DMS 273 treated with DMSO at 0.1 percent for 48 hours (cell line): ENCODE results near the gene SBF2.

Experiments
- DNase-seq: peaks from one replicate; lab custom pipeline; 2025; lab: John Stamatoyannopoulos, UW

Gene SBF2

GRCh38 chr11:9773524-9773923 is 520.5 kb downstream of the SBF2 start:
- no peak for DNase-seq

DNA sequence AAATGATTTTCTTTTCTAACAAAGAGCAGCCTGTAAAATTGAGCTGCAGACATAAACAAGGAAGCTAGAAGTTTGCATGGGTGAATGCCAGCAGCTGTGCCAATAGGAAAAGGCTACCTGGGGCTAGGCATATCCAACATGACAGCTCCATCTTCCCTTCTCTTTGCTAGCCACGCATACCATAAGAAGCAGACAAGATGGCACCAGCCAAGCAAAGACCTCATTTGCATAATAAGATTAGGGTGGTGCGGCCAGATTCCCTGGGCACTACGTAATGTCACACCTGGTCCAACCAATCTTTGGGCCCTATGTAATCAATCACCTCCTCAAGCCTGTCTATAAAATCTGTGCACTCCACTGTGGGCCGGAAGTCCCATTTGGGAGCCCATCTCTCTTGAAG is 521.8 kb downstream of the SBF2 start:
- DNase-seq: no peak

DNA sequence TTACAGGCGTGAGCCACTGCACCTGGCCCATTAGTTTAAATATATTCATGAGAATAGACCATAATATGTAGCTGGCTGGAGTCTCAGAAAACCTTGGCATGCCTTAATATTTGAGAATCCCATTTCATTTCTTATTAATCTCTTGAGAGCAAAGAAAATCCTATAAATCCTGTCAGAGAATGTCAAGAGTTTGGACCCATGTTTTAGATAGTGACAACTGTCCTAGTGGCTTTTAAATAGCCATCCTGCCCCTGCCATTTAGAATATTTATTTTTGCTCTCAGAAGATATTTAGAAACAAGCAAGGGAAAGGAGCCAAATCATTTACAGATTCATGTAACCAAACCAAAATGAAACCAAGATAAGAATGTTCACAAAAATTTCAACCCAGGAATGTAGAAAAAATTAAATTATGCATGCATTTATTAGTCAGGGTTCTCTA is 522.9 kb downstream of the SBF2 start:
- DNase-seq: no peak

- no peak for DNase-seq
Measured at GRCh38 chr11:9769621-9770020, 524.4 kb downstream of the SBF2 start.

DNA sequence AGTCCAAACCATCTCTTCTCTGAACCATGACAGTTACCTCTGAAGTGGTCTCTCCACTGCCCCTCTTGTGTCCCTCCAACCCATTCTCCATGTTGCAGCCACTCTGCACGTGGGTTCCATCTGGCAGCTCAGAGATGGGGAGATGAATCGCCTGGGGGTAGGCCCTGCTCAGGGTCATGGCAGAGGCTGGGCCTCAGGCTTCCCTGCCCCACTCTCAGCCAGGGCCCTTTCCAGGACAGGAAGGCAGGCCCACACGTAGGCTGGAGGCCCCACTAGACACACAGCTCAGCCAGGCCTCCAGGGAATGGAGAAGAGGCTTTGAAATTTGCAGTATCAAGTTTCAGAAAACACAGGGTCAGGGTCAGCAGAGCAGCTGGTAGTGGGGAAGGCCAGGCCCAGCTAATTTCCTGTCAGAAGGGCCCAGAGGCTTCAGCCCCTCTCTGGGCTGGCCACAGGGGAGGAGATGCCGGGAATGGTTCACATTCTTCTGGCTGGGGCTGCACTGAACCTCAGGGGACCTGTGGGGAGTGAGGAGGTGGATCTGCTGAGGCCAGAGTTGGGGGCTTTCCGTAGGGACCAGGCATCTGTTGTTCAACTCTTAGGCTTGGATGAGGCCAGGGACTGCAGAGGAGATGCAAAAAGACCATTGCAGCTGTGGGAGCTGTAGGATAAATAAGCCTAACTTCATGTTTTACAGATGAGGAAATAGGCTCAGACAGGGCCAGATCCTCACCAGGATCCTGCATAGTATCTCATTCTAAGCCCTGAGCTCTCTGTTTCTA is 528.5 kb downstream of the SBF2 start:
- no peak for DNase-seq

DNA sequence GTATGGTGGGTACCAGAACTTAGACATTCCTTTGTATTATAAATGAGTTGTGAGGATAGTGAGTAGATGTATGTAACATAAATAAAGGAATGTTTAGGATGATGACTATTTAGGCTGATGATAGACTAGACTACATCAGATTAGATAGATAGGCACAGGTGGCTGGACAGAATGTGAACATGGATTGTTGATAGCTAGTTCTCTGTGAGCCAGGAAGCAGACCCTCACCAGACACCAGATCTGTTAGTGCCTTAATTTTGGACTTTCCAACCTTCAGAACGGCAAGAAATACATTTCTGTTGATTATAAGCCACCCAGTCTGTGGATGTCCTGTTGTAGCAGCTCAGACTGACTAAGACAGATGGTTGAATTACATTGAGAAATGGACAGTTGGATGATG is 530.7 kb downstream of the SBF2 start:
- no peak for DNase-seq

DNA sequence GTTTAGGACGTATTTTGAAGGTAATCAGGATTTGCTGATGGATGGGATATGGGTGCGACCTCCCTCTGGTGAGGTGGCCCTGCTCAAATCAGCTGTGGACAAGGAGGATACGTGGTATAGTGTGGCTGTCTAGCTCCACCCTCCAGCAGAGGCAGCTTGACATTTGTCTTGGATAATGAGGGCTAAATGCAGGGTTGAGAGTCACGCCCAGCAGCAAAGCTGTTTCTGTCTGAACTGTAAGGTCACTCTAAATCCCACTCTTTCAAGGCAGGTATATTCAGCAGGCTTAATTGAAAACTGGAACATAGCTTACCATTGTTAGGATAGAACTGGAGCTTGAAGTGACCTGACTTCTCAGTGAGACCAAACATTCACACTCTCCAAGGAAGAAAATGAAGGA is 531.5 kb downstream of the SBF2 start:
- DNase-seq: no peak

GRCh38 chr11:9761441-9761945 is 532.5 kb downstream of the SBF2 start:
- DNase-seq: no peak

- no peak for DNase-seq
Measured at GRCh38 chr11:9760193-9760575, 533.8 kb downstream of the SBF2 start.

- DNase-seq: peak; percentile 81
Measured at GRCh38 chr11:9759519-9760192, 534.4 kb downstream of the SBF2 start.

- DNase-seq: no peak
Measured at GRCh38 chr11:9758637-9759518, 535.1 kb downstream of the SBF2 start.

DNA sequence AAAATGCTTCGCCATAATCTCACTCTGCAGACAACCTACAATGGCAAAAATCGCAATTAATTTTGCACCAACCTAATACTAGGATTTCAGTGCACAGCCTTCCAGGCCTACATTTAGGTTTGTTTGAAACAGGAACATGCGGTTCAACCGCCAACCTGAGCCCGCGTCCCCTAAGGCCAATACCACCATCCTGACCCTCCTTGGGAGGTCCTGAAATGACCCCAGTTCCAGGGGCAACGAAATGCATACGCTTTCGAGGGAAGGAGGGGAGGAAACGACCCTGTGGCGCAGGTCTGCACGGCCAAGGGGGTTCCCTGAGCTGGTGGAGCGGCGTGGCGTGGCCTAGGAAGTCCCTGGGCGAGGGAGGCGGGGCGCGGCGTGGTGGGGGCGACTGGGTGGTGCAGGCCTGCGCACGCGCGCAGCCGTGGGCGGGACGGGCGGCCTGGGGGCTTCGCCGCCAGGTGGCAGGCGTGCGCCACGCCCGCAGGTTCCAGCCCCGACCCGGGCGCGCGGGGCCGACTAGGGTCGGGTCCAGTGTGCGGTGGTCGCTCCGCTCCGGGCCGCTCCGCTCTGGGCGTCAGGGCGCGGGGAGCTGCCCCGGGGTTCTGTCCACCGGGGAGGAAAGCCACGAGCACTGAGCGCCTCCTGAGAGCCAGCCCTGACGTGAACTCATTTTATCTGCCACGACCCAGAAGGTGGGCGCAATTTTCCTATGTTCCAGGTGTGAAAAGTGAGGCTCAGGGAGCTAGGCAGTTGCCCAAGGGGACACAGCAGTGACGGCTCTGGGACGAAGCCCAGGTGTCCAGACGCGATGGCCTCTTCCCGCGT is 536.0 kb downstream of the SBF2 start:
- DNase-seq: no peak

- no peak for DNase-seq
Measured at GRCh38 chr11:9756878-9757277, 537.1 kb downstream of the SBF2 start.

GRCh38 chr11:9756461-9756860 is 537.6 kb downstream of the SBF2 start:
- no peak for DNase-seq

DNA sequence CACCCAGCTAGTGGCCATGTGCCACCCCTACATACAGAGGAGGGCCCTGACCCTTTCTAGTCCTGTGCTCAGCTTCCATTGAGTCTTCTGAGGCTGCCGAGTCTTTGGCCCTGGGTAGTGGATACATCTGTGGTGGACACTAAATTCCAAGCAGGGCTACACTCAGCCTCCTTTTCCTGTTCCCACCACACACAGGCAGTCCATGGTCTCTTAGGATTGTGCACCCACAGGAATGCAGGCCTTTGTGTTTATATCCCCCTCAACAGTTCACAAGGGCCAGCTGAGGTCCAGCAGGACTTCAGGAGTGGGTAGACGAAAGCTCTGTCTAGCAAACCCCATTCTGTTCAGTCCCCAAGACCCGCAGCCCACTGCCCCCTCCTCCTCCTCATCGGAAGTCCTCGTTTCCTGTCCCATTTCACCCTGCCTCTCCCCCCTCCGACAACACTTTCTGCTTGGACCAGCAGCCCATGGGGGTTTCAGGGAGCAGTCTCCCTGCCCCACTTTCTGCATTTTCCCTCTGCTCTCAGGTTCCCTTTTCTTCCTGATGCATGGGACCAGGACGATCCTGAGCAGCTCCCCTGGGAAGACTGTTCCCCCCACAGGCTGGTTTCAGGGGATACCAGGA is 538.3 kb downstream of the SBF2 start:
- no peak for DNase-seq

DNA sequence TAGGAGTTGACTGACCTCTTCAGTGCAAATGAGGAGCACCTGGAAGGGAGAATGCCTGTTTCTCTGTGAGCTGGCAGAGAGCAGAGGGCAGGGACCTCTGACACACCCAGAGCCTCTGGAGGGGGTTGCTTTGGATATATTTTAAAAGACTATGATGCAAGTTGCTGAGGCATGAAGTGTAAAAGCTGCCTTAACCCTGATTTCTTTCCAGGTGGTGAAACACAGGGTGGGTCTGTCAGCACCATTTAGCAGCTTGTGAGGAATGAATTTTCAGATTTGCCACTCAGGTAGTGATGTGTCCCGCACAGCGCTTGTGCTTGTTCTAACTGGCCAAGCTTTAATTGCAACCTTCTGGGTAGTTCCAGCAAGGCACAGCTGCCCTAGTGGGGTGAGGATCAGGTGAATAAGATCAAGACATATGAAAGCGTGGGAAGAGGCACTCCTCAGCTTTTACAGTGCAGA is 540.0 kb downstream of the SBF2 start:
- DNase-seq: no peak

- no peak for DNase-seq
Measured at GRCh38 chr11:9753021-9753420, 541.0 kb downstream of the SBF2 start.

DNA sequence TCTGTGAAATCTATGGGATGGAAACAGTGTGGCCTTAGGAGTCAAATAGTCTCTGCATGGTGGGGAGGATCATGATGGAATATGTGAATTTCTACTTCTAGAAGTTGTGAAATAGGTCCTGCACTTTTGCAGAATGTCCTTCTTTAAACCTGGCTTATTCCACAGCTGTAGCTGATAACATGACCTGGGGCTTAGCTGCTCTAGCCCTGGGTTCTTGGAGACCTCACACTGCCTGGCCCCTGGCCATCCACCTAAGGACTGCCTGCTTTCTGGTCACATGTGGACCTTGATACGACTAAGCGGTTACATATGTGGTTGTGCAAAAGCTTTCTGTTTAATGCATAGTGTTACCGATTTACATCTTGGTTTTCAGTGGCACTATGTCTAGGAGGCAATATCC is 541.9 kb downstream of the SBF2 start:
- DNase-seq: no peak

GRCh38 chr11:9750551-9750950 is 543.5 kb downstream of the SBF2 start:
- DNase-seq: no peak

DNA sequence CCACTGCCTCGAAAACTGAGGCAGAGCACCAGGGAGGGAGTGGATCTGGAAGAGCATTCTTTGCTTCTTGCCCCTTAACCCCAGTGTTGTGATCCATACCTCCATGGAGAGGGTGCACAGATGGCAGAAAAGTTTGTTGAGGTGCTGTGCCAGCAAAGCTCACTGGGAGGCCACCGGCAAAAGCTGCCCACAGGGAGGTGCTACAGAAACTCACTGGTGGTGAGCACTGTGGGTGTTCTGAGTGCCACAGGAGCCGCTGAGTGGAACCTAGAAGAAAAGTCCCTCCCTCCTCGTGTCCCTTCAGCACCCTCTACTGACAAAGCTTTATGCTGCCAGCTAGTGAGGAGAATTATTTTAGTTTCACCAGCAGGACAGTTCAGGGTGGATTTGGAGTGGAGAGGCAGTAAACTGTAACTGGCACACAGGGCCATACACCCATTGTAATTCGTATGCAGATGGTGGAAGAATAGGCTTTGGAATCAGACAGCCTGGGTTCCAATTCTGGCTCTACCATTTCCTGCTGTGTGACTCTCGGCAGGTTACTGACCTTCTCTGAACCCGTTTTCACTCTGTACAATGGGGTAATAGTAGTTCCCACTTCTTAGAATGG is 545.6 kb downstream of the SBF2 start:
- DNase-seq: peak; percentile 9

DNA sequence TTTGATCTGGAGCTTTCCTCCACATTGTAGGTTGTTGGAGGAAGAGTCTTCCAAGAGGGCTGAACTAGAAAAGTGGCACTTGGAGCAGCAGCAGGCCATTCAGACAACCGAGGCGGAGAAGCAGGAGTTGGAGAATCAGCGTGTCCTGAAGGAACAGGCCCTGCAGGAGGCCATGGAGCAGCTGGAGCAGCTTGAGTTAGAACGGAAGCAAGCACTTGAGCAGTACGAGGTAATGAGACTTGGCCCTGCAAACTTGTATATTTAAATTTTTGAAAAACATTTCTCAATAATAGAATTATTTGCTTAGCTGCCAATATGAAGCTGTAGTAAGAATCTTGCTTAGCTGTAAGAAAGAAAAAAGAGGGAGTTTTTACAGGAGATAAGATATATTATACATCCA is 546.2 kb downstream of the SBF2 start:
- DNase-seq: no peak
